ENCODE results near the gene ATXN7L1. TPM values are rescaled to one million over a fixed set of nuclear protein-coding genes. Genes with fewer than 3 reads are reported as not detected.

Gene ATXN7L1
- total and polyA plus RNA-seq, 2 experiments from 2014 or later = 6.4 to 8.6 TPM

DNA sequence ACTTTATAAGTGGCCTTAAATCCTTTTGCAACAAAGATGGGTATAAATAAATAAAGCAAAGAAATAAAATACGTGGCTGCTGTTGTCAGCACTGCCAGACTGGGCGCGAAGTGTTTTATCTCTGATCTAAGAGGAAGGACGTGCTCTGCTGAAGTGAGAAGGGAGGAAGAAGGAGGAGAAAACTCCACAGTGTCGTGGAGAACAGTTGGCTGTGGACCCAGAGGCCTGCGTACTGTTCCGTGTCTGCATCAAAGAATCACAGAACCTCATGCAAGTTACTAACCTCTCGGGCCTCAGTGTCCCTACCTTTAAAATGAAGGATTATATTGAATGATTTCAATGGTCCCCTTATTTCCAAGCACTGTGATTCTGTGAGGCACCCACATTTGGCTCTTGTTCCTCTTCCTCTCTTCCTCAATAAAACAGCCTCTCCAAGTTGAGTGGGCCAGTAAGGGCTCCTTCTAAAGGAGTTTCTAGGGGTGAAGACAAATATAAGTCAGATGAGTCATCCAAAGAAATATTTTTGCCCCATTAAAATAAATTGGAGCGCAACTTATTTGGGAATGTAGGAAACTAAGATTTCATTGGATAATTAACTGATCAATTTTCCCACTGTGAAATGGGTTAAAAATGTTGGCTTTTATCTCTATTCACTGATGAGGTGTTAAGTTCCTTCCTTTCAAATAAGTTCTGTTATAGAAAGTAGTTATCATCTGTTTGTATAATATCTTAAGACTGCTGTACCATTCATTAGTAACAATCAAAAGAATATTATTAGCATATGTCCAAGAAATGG, 168.2 kb downstream of the ATXN7L1 start:
- no peaks in the 10 kb centered on the region for H3K27me3 ChIP-seq
- TF ChIP-seq, protein P1, sequence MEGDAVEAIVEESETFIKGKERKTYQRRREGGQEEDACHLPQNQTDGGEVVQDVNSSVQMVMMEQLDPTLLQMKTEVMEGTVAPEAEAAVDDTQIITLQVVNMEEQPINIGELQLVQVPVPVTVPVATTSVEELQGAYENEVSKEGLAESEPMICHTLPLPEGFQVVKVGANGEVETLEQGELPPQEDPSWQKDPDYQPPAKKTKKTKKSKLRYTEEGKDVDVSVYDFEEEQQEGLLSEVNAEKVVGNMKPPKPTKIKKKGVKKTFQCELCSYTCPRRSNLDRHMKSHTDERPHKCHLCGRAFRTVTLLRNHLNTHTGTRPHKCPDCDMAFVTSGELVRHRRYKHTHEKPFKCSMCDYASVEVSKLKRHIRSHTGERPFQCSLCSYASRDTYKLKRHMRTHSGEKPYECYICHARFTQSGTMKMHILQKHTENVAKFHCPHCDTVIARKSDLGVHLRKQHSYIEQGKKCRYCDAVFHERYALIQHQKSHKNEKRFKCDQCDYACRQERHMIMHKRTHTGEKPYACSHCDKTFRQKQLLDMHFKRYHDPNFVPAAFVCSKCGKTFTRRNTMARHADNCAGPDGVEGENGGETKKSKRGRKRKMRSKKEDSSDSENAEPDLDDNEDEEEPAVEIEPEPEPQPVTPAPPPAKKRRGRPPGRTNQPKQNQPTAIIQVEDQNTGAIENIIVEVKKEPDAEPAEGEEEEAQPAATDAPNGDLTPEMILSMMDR (IDR thresholded peaks at IDR 0.05; ENCODE audit: low read depth, low read length) = no peak
- H3K4me1 ChIP-seq (ENCODE audit: low read depth) = no peaks in the 10 kb centered on the region
- no peak overlapping the region for H3K27ac ChIP-seq
- H3K36me3 ChIP-seq = no peaks in the 10 kb centered on the region
- no peaks in the 10 kb centered on the region for H3K9me3 ChIP-seq (ENCODE audit: low read depth)
- no peak overlapping the region for H3K4me3 ChIP-seq
- DNase-seq (ENCODE audit: low read depth in 1 of 2, low spot score in 1 of 2) = no peak

DNA sequence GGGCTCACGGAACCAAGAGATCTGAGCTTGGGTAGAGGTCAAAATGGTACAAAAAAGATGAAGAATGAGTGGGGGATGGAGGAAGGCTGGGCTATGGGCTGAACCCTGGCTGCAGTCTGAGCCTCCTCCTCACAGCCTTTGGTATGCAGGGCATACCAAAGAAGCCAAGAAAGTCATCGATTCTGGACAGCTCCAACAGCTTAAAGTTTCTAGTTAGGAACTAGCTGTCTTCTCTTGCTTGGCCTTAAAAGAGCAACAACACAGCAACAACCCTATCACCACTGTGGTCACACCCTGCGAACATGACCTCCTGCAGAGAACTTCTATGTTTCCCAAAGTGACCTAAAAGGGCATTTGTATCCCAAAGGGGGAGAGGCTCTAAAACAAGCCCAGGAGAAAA, 169.0 kb downstream of the ATXN7L1 start:
- no peaks in the 10 kb centered on the region for H3K27me3 ChIP-seq
- no peaks in the 10 kb centered on the region for H3K4me1 ChIP-seq (ENCODE audit: low read depth)
- no peaks in the 10 kb centered on the region for H3K36me3 ChIP-seq
- peak in 1 of 2 donors; percentile 9 for DNase-seq (ENCODE audit: low read depth in 1 of 2, low spot score in 1 of 2)
- TF ChIP-seq, protein P1 (IDR thresholded peaks at IDR 0.05; ENCODE audit: low read depth, low read length) = no peak
- H3K9me3 ChIP-seq (ENCODE audit: low read depth) = no peaks in the 10 kb centered on the region
- H3K27ac ChIP-seq = no peak overlapping the region
- no peak overlapping the region for H3K4me3 ChIP-seq

DNA sequence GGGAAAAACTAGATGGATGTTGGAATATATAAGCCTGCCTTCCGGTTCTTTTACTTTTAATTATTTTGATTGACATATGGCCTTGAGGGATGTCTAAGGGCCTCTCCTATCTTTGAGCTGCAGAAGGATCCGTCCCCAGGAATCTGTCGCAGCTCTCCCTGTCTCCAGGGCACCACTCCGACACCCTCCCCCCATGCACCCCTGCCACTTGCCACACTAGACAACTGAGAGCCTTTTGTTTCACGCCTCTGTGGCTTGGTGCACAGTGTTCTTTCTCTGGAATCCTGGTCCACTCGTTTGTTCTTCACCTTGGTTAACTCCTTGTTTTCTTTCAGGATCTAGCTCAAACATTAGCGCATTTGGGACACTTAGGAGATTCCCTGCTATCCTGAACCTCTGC, 171.0 kb downstream of the ATXN7L1 start:
- Histone ChIP-seq H3K27ac (no peak overlapping the region), H3K36me3 (no peaks in the 10 kb centered on the region), H3K4me1 (ENCODE audit: low read depth) (no peaks in the 10 kb centered on the region), H3K27me3 (no peaks in the 10 kb centered on the region), H3K4me3 (no peak overlapping the region), H3K9me3 (ENCODE audit: low read depth) (no peaks in the 10 kb centered on the region)
- TF ChIP-seq, protein P1 (IDR thresholded peaks at IDR 0.05; ENCODE audit: low read depth, low read length) = no peak
- no peak for DNase-seq (ENCODE audit: low read depth in 1 of 2, low spot score in 1 of 2)

DNA sequence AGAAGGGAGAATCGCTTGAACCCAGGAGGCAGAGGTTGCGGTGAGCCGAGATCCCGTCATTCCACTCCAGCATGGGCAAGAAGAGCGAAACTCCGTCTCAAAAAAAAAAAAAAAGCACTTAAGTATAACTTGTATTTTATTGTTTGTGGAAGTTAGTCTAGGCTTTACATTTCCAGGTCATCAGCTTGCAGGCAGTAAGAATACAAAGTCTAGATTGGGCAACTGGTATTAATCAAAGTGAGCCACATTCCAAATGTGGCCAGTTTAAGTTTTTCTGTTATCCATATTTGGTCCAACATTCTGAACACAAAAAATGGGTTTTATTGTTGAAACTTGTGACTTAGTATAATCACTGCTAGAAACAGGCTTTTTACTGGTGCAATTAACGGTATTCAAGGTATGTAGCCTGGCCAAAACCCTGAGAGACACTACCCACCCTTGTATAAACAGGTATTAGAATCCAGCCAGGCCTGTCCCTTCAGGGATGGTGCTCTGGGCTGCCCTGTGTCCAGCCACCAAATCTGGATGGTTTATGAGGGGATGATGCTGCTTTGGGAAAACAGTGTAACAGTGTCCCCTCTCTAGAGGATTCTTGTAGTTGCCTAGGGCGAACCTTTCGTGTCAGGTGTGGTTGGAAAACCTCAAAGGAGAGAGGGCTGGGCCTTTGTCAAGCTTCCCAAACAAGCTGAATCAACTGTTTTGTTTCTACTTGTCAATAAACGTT, 173.0 kb downstream of the ATXN7L1 start:
- TF ChIP-seq, protein P1 (IDR thresholded peaks at IDR 0.05; ENCODE audit: low read depth, low read length) = no peak
- H3K36me3 ChIP-seq = no peaks in the 10 kb centered on the region
- DNase-seq (ENCODE audit: low read depth in 1 of 2, low spot score in 1 of 2) = no peak

DNA sequence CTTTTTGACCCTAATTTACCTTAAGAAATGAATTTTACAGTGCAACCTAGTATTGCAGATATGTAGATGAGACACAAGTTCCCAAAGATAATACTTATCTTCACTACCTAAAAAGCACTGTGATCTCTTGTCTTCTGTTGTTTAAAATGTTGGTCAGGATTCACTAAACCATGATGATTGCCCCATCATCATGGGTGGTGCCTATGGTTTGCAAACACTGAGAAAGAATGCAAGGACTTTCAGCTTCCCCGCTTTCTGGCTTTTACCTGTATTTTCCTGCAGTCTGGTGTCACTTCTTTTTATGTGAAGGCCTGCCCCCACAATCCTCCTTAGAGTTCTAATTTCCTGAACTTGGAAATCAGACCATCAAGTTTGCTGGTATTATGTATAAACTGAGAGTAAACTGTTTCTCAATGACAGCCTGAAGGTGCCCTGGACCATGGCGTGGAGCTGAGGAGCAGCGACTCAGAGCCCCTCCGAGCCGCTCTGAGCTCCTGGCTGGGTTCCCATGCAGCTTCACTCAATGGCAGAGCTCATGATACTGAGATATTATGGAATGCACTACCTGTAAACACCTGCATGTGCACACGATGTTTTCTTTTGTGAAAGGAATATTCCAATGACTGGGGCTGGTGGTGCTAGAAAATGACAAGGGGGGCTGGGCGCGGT, 176.7 kb downstream of the ATXN7L1 start:
- H3K4me1 ChIP-seq (ENCODE audit: low read depth) = no peaks in the 10 kb centered on the region
- no peak overlapping the region for H3K4me3 ChIP-seq
- H3K9me3 ChIP-seq (ENCODE audit: low read depth) = no peaks in the 10 kb centered on the region
- no peak overlapping the region for H3K27ac ChIP-seq
- H3K27me3 ChIP-seq = no peaks in the 10 kb centered on the region
- no peak for DNase-seq (ENCODE audit: low read depth in 1 of 2, low spot score in 1 of 2)
- TF ChIP-seq, protein P1 (IDR thresholded peaks at IDR 0.05; ENCODE audit: low read depth, low read length) = no peak
- no peaks in the 10 kb centered on the region for H3K36me3 ChIP-seq

More for the DNA sequence above, 173.0 kb downstream of the ATXN7L1 start:
- Histone ChIP-seq H3K4me1 (ENCODE audit: low read depth) (no peaks in the 10 kb centered on the region), H3K9me3 (ENCODE audit: low read depth) (no peaks in the 10 kb centered on the region), H3K27ac (no peak overlapping the region), H3K4me3 (no peak overlapping the region), H3K27me3 (no peaks in the 10 kb centered on the region)
